PC-3 (cell line): ENCODE data around the gene CBX5. TPM values are rescaled to one million over a fixed set of nuclear protein-coding genes. Genes with fewer than 3 reads are reported as not detected.

Source experiments
- ATAC-seq: fragments of 200-7000 bp; cut with Tn5 transposase; 2 replicates; pipeline ENCODE4 v1.9.1; 2020; ENCODE audit warnings: mild to moderate bottlenecking, moderate library complexity
- BruUV-seq: library from RNA; stranded (reverse); fragments of 400-500 nt; replicated peaks from 2 replicates; lab custom pipeline; 2021; lab: Mats Ljungman, UMichigan
- CTCF ChIA-PET: fragments of 300-600 bp; sonication (Branson Sonifier 250); formaldehyde crosslinking; loops from one replicate; lab custom pipeline; 2022; ENCODE audit warnings: antibody characterized with exemption; lab: Charles Lee
- POLR2A ChIA-PET: fragments of 300-600 bp; sonication (Branson Sonifier 250); formaldehyde crosslinking; loops from one replicate; lab custom pipeline; 2022; ENCODE audit warnings: antibody characterized with exemption; ENCODE audit not compliant: unreplicated experiment; lab: Charles Lee
- DNase-seq: peaks from one replicate; pipeline ENCODE4 v3.0.0-alpha.2; 2015
- H2AFZ ChIP-seq: fragments of 300-600 bp; sonication (generic); 2 replicates; pipeline ENCODE4 v1.6.0; 2016; ENCODE audit warnings: antibody characterized with exemption, low read length
- H3F3A ChIP-seq: fragments of 300-600 bp; sonication (generic); one replicate; pipeline ENCODE4 v1.6.0; 2017; ENCODE audit warnings: antibody characterized with exemption, low read length, control low read depth, mild to moderate bottlenecking; ENCODE audit not compliant: unreplicated experiment
- H3K27ac ChIP-seq: fragments of 300-600 bp; sonication (generic); 2 replicates; pipeline ENCODE4 v1.5.1; 2016; ENCODE audit warnings: mild to moderate bottlenecking, low read length
- H3K27me3 ChIP-seq: fragments of 300-600 bp; sonication (generic); 2 replicates; pipeline ENCODE4 v1.6.1; 2016; ENCODE audit warnings: low read length, mixed read lengths
- H3K36me3 ChIP-seq: fragments of 300-600 bp; sonication (generic); 2 replicates; pipeline ENCODE4 v1.6.1; 2016; ENCODE audit warnings: low read depth, mixed run types, low read length, mixed read lengths
- H3K4me1 ChIP-seq: fragments of 300-600 bp; sonication (generic); 2 replicates; pipeline ENCODE4 v1.5.1; 2016; ENCODE audit warnings: low read length; ENCODE audit not compliant: insufficient read depth
- H3K4me2 ChIP-seq: fragments of 300-600 bp; sonication (generic); 2 replicates; pipeline ENCODE4 v1.6.0; 2016; ENCODE audit warnings: low read length
- H3K4me3 ChIP-seq: fragments of 300-600 bp; sonication (generic); 2 replicates; pipeline ENCODE4 v1.5.1; 2016; ENCODE audit warnings: mild to moderate bottlenecking, low read length, mixed read lengths
- H3K79me2 ChIP-seq: fragments of 300-600 bp; sonication (generic); 2 replicates; pipeline ENCODE4 v1.6.1; 2017; ENCODE audit warnings: low read length, mixed read lengths
- H3K9ac ChIP-seq: fragments of 300-600 bp; sonication (generic); 2 replicates; pipeline ENCODE4 v1.6.0; 2016; ENCODE audit warnings: mild to moderate bottlenecking, low read length
- H3K9me2 ChIP-seq: fragments of 300-600 bp; sonication (generic); replicated peaks from 2 replicates; pipeline ENCODE4 v1.6.1; 2016; ENCODE audit warnings: mixed run types, low read length, mixed read lengths
- H3K9me3 ChIP-seq: fragments of 300-600 bp; sonication (generic); 2 replicates; pipeline ENCODE4 v1.6.1; 2016; ENCODE audit warnings: low read length, mixed read lengths
- H4K20me1 ChIP-seq: fragments of 300-600 bp; sonication (generic); 2 replicates; pipeline ENCODE4 v1.6.1; 2016; ENCODE audit warnings: low read length, mixed read lengths
- CTCF ChIP-seq: fragments of 300-600 bp; sonication (generic); conservative IDR thresholded peaks from 2 replicates; pipeline ENCODE4 v1.5.1; 2017; ENCODE audit warnings: antibody characterized with exemption, low read depth, mild to moderate bottlenecking, low read length
- EZH2 ChIP-seq: fragments of 300-600 bp; sonication (generic); IDR thresholded peaks from one replicate; pipeline ENCODE4 v1.6.1; 2017; ENCODE audit warnings: antibody characterized with exemption, mild to moderate bottlenecking, low read length; ENCODE audit not compliant: unreplicated experiment
- EZH2phosphoT487 ChIP-seq: fragments of 300-600 bp; sonication (generic); IDR thresholded peaks from 2 replicates; pipeline ENCODE4 v1.6.1; 2018; ENCODE audit warnings: mild to moderate bottlenecking, antibody characterized with exemption, low read length, borderline replicate concordance
- intact Hi-C: fragments of 100-400 bp; cut with micrococcal nuclease; formaldehyde crosslinking; loops from 2 replicates; pipeline ENCODE4 v1.9.0; 2023
- total RNA-seq: library from RNA; depleted of rRNA; stranded (reverse); fragments of >200 nt; gene quantifications from 2 replicates; pipeline ENCODE4 v1.2.3, GENCODE V29; 2014

CBX5 gene
- total RNA-seq, 1 experiment from 2014 or later, result 14.9 TPM

GRCh38 chr12:54280468-54281260 is 742 bp upstream of the CBX5 start, which contains the start of gene HNRNPA1:
Gene HNRNPA1, plus strand, starts transcription at chr12:54280726. Its CDS starts 82 bp downstream, at chr12:54280808.
- Histone ChIP-seq H3K4me1 (peaks cover 31% of the 10 kb centered on the region), H3K79me2 (peaks cover 85% of the 10 kb centered on the region), H4K20me1 (peaks cover 45% of the 10 kb centered on the region), H3K27ac (peak within 1 kb of the TSS; percentile 87), H3K27me3 (no peaks in the 10 kb centered on the region), H2AFZ (peak within 1 kb of the TSS; percentile 79), H3K9me2 (no peaks in the 10 kb centered on the region), H3K9me3 (no peaks in the 10 kb centered on the region), H3K4me2 (peak within 1 kb of the TSS; percentile 91), H3K4me3 (peak within 1 kb of the TSS; percentile 88), H3K9ac (peak within 1 kb of the TSS; percentile 99), H3K36me3 (peaks cover 61% of the 10 kb centered on the region), H3F3A (peaks cover 13% of the 10 kb centered on the region)
- no peak for TF ChIP-seq EZH2
- TF ChIP-seq EZH2phosphoT487, result no peak
- no peak for TF ChIP-seq CTCF
- ATAC-seq (peak; percentile 85), DNase-seq (peak; percentile 99)
- BruUV-seq, result TSS peak; percentile 53
- intact Hi-C loops, result loop anchor here (1.0 kb wide), 2 partner anchors 44 to 79 kb away; no protein-coding TSS in a partner anchor
- ChIA-PET POLR2A (interaction anchor here (0.5 to 1.9 kb wide), 3 partner anchors 21 to 263 kb away, joined by 3 to 40 read pairs (median 4); partner anchors contain the start of gene COPZ1), CTCF (interaction anchor here (0.8 to 1.8 kb wide), 2 partner anchors 29 to 44 kb away, joined by 4 to 7 read pairs; partner anchors contain the start of gene COPZ1)

GRCh38 chr12:54279227-54279631 is 693 bp downstream of the CBX5 start:
- DNase-seq (no peak), ATAC-seq (no peak)
- Histone ChIP-seq H3F3A (peaks cover 6% of the 10 kb centered on the region), H3K27me3 (no peaks in the 10 kb centered on the region), H3K27ac (peak overlapping the region; percentile 87), H2AFZ (no peak overlapping the region), H3K9ac (peak overlapping the region; percentile 99), H3K36me3 (peaks cover 54% of the 10 kb centered on the region), H3K9me3 (no peaks in the 10 kb centered on the region), H3K4me2 (peak overlapping the region; percentile 91), H3K4me1 (peaks cover 29% of the 10 kb centered on the region), H3K4me3 (peak overlapping the region; percentile 88), H4K20me1 (peaks cover 35% of the 10 kb centered on the region), H3K9me2 (no peaks in the 10 kb centered on the region), H3K79me2 (peaks cover 87% of the 10 kb centered on the region)
- TF ChIP-seq EZH2phosphoT487 (no peak), EZH2 (no peak), CTCF (no peak)
- ChIA-PET POLR2A (interaction anchor here (1.9 kb wide), 1 partner anchor 46 kb away, joined by 40 read pairs; the partner anchor contains the start of gene COPZ1), CTCF (interaction anchor here (1.8 kb wide), 1 partner anchor 27 kb away, joined by 7 read pairs; no protein-coding TSS in a partner anchor)
- intact Hi-C loops, result no loop called here
- TSS peak; percentile 66 for BruUV-seq
